Measurements from ENCODE around the gene CYP3A5.
A peak's percentile ranks its signal among the peaks of the same experiment; 100 is the strongest.
"Not testable (repeated sequence)": the region's sequence is repeated elsewhere in the genome, so short reads cannot be mapped to it uniquely, and the experiment has no call there.

The CYP3A5 gene

GRCh38 chr7:99679400-99680191, at the start of gene CYP3A5:
Gene CYP3A5 (minus strand): TSS chr7:99679996. CDS start chr7:99679896, 100 bp downstream.
- DNase-seq (ENCODE audit: low spot score), result peak; percentile 75

GRCh38 chr7:99728615-99729014, 48.8 kb upstream of the CYP3A5 start:
- no peak for DNase-seq (ENCODE audit: low spot score)

GRCh38 chr7:99723201-99723600, 43.4 kb upstream of the CYP3A5 start:
- not testable (repeated sequence) for DNase-seq (ENCODE audit: low spot score)

GRCh38 chr7:99720800-99721595, 41.2 kb upstream of the CYP3A5 start:
- DNase-seq (ENCODE audit: low spot score), result no peak

- peak; percentile 81 for DNase-seq (ENCODE audit: low spot score)
Observed at GRCh38 chr7:99719996-99720769, 40.4 kb upstream of the CYP3A5 start.

GRCh38 chr7:99713995-99714570, 34.3 kb upstream of the CYP3A5 start:
- no peak for DNase-seq (ENCODE audit: low spot score)

GRCh38 chr7:99709838-99710578, 30.2 kb upstream of the CYP3A5 start:
- no peak for DNase-seq (ENCODE audit: low spot score)

- peak; percentile 36 for DNase-seq (ENCODE audit: low spot score)
Observed at GRCh38 chr7:99709260-99709659, 29.5 kb upstream of the CYP3A5 start.

- DNase-seq (ENCODE audit: low spot score), result no peak
Observed at GRCh38 chr7:99707096-99707495, 27.3 kb upstream of the CYP3A5 start.

GRCh38 chr7:99699946-99700345, 20.1 kb upstream of the CYP3A5 start:
- no peak for DNase-seq (ENCODE audit: low spot score)

GRCh38 chr7:99698867-99699730, 19.3 kb upstream of the CYP3A5 start:
- peak; percentile 56 for DNase-seq (ENCODE audit: low spot score)

- no peak for DNase-seq (ENCODE audit: low spot score)
Observed at GRCh38 chr7:99694912-99695304, 15.1 kb upstream of the CYP3A5 start.

- no peak for DNase-seq (ENCODE audit: low spot score)
Observed at GRCh38 chr7:99694201-99694911, 14.6 kb upstream of the CYP3A5 start.

GRCh38 chr7:99693427-99694200, 13.8 kb upstream of the CYP3A5 start:
- peak; percentile 68 for DNase-seq (ENCODE audit: low spot score)

GRCh38 chr7:99693100-99693426, 13.3 kb upstream of the CYP3A5 start:
- no peak for DNase-seq (ENCODE audit: low spot score)

GRCh38 chr7:99692563-99692962, 12.8 kb upstream of the CYP3A5 start:
- not testable (repeated sequence) for DNase-seq (ENCODE audit: low spot score)

GRCh38 chr7:99691658-99692057, 11.9 kb upstream of the CYP3A5 start:
- not testable (repeated sequence) for DNase-seq (ENCODE audit: low spot score)

GRCh38 chr7:99690918-99691317, 11.1 kb upstream of the CYP3A5 start:
- not testable (repeated sequence) for DNase-seq (ENCODE audit: low spot score)

Measured in SW480 (cell line).